Right lung (tissue), 10 donors: ENCODE results near the gene PCDHA3. TPM values are rescaled to one million over a fixed set of nuclear protein-coding genes. Genes with fewer than 3 reads are reported as not detected.
"Not testable (repeated sequence)": the region's sequence is repeated elsewhere in the genome, so short reads cannot be mapped to it uniquely, and the experiment has no call there.

Experiments
- DNase-seq, 2 donors: peaks; one replicate each; pipeline ENCODE4 v3.0.0-alpha.2; 2013
- long read RNA-seq, 8 donors: transcript quantifications; one replicate each; lab custom pipeline, GENCODE V29; 2026
- polyA plus RNA-seq, 5 donors: library from polyadenylated mRNA; unstranded; fragments of 120-200 nt; gene quantifications; one replicate each; pipeline versions ENCODE4 v1.2.1 to v1.2.3, GENCODE V29; 2013; ENCODE audit warnings: inconsistent platforms in 1 of 5, low replicate concordance in 1 of 5; ENCODE audit not compliant: insufficient read length in 5 of 5, insufficient read depth in 1 of 5

Gene PCDHA3
- polyA plus RNA-seq: under 1 TPM; 0.19 to 0.40 (median 0.27) TPM
- long read RNA-seq, donor 1: 0 reads
- long read RNA-seq, donor 2: 0 reads
- long read RNA-seq, donor 3: 0 reads
- long read RNA-seq, donor 4: 0 reads
- long read RNA-seq, donor 5, full-length matches to known transcripts: 1 of 1 reads
- long read RNA-seq, donor 5, partial matches to known transcripts: 0 of 1 reads
- long read RNA-seq, donor 5, other reads (novel, unspliced or antisense): 0 of 1 reads
- long read RNA-seq, donor 6: 0 reads
- long read RNA-seq, donor 7: 0 reads
- long read RNA-seq, donor 8: 0 reads

- DNase-seq: peak in 1 of 2 donors; percentile 2
These were observed at the start of gene PCDHA3 for GRCh38 chr5:140800816-140801493. TSS of gene PCDHA3 (plus strand) at chr5:140801057.

GRCh38 chr5:140753561-140753960 lies 47.3 kb upstream of the PCDHA3 start:
- DNase-seq: no peak

GRCh38 chr5:140764177-140764973 lies 36.5 kb upstream of the PCDHA3 start:
- no peak for DNase-seq

DNA sequence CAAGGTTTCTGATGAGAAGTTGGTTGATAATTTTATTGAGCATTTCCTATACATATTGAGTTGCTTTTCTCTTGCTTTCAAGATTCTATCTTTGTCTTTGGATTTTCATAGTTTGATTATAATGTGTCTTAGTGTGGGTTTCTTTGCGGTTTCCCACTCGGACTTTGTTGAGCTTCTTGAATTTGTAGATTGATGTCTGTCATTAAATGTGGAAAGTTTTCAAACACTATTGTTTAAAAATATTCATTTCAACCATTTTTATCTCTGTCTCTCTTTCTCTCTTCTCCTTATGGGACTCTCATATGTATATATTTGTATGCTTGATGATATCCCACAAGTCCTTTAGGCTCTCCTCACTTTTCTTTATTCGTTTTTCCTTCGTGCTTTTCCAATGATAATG lies 33.4 kb upstream of the PCDHA3 start:
- no peak for DNase-seq

- DNase-seq: no peak
These were observed 20.3 kb upstream of the PCDHA3 start for GRCh38 chr5:140780512-140780911.

- no peak for DNase-seq
These were observed 14.8 kb upstream of the PCDHA3 start, which contains the start of gene PCDHA1 for GRCh38 chr5:140785905-140786686. TSS of gene PCDHA1 (plus strand) at chr5:140786140.

GRCh38 chr5:140787422-140787821 lies 13.4 kb upstream of the PCDHA3 start:
- not testable (repeated sequence) for DNase-seq

GRCh38 chr5:140787849-140788504 lies 12.9 kb upstream of the PCDHA3 start:
- DNase-seq: not testable (repeated sequence)

DNA sequence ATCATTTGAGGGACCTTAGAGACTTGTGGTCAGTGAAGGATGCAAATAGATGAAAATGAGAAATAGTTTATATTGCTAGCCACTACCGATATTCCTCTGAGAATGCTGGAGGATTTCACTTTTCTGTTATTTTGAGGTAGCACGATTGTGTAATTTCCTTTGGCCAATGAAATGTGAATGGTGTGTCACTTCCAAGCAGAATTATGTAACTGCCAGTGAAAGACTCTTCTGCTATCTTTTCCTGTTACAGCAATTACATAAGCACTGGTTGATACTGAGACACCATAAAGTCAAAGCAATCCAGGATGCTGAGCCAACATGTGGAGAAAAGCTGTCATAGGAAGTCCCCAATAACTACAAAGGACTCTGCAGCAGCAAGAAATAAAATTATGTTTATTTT lies 9.8 kb upstream of the PCDHA3 start:
- DNase-seq: no peak

DNA sequence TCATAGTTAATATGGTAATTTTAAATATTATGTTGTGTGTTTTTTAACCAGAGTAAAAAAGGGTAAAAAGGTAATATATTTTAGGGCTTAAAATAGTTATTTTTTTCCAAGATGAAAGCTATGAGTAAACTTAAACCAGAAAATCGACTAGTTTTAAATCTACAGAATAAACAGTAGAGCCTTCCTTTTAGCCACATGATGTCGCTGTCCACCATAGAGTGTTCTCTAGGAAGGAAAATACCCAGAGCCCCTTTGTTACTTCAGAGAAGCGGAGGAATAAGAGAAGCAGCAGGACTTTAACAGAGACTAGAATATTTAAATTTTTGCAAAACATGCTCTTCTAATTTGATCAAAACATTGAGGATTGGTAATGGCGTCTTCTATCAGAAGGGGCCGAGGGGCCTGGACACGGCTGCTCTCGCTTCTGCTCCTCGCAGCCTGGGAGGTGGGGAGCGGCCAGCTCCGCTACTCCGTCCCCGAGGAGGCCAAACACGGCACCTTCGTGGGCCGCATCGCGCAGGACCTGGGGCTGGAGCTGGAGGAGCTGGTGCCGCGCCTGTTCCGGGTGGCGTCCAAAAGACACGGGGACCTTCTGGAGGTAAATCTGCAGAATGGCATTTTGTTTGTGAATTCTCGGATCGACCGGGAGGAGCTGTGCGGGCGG lies 6.1 kb upstream of the PCDHA3 start, which contains the start of gene PCDHA2:
TSS of gene PCDHA2 (plus strand) at position 258 of the 664 bp plus-strand sequence.
- DNase-seq: no peak

GRCh38 chr5:140795259-140795641 lies 5.6 kb upstream of the PCDHA3 start:
- no peak for DNase-seq

DNA sequence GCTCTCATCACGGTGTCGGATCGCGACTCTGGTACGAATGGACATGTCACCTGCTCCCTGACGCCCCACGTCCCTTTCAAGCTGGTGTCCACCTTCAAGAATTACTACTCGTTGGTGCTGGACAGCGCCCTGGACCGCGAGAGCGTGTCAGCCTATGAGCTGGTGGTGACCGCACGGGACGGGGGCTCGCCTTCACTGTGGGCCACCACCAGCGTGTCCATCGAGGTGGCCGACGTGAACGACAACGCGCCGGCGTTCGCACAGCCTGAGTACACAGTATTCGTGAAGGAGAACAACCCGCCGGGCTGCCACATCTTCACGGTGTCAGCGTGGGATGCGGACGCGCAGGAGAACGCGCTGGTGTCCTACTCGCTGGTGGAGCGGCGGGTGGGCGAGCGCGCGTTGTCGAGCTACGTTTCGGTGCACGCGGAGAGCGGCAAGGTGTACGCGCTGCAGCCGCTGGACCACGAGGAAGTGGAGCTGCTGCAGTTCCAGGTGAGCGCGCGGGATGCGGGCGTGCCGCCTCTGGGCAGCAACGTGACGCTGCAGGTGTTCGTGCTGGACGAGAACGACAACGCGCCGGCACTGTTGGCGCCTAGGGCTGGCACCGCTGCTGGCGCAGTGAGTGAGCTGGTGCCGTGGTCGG lies 4.7 kb upstream of the PCDHA3 start:
- not testable (repeated sequence) for DNase-seq

DNA sequence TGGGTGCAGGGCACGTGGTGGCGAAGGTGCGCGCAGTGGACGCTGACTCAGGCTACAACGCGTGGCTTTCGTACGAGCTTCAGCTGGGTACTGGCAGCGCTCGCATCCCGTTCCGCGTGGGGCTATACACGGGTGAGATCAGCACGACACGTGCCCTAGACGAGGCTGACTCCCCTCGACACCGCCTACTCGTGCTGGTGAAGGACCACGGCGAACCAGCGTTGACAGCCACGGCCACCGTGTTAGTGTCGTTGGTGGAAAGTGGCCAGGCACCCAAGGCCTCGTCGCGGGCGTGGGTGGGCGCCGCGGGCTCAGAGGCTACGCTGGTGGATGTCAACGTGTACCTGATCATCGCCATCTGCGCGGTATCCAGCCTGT lies 4.2 kb upstream of the PCDHA3 start:
- no peak for DNase-seq

- DNase-seq: no peak
These were observed 611 bp downstream of the PCDHA3 start for GRCh38 chr5:140801494-140801841.

DNA sequence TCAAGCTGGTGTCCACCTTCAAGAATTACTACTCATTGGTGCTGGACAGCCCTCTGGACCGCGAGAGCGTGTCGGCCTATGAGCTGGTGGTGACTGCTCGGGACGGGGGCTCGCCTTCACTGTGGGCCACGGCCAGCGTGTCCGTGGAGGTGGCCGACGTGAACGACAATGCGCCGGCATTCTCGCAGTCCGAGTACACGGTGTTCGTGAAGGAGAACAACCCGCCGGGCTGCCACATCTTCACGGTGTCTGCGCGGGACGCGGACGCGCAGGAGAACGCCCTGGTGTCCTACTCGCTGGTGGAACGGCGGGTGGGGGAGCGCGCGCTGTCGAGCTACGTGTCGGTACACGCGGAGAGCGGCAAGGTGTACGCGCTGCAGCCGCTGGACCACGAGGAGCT lies 1.5 kb downstream of the PCDHA3 start:
- DNase-seq: not testable (repeated sequence)

- DNase-seq: no peak
These were observed 2.0 kb downstream of the PCDHA3 start for GRCh38 chr5:140802781-140803271.

- DNase-seq: no peak
These were observed 6.2 kb downstream of the PCDHA3 start, which contains the start of gene PCDHA4 for GRCh38 chr5:140806834-140807775. TSS of gene PCDHA4 (plus strand) at chr5:140807068.

DNA sequence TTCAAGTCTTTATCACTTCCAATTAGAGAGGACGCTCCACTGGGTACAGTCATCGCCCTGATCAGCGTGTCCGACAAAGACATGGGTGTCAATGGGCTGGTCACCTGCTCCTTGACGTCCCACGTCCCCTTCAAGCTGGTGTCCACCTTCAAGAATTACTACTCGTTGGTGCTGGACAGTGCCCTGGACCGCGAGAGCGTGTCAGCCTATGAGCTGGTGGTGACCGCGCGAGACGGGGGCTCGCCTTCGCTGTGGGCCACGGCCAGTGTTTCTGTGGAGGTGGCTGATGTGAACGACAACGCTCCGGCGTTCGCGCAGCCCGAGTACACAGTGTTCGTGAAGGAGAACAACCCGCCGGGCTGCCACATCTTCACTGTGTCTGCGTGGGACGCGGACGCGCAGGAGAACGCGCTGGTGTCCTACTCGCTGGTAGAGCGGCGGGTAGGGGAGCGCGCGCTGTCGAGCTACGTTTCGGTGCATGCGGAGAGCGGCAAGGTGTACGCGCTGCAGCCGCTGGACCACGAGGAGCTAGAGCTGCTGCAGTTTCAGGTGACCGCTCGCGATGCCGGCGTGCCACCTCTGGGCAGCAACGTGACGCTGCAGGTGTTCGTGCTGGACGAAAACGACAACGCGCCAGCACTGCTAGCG lies 7.5 kb downstream of the PCDHA3 start:
- not testable (repeated sequence) for DNase-seq
